GM21423 (cell line): Measurements from ENCODE around the gene SOX18.
"Not testable (repeated sequence)": the region's sequence is repeated elsewhere in the genome, so short reads cannot be mapped to it uniquely, and the experiment has no call there.

Experiments used
- ATAC-seq: cut with Tn5 transposase; IDR thresholded peaks from one replicate; pipeline ENCODE4 v1.9.1; 2021; ENCODE audit warnings: mild to moderate bottlenecking, moderate library complexity; ENCODE audit not compliant: unreplicated experiment

Gene SOX18

GRCh38 chr20:64025101-64025825 is 24.2 kb downstream of the SOX18 start:
- no peak for ATAC-seq

GRCh38 chr20:64024141-64024990 is 25.1 kb downstream of the SOX18 start:
- ATAC-seq: no peak

- ATAC-seq: no peak
Measured at GRCh38 chr20:64023361-64024140, 25.9 kb downstream of the SOX18 start.

GRCh38 chr20:64022671-64023360 is 26.6 kb downstream of the SOX18 start:
- no peak for ATAC-seq

GRCh38 chr20:64021124-64021975 is 28.1 kb downstream of the SOX18 start:
- no peak for ATAC-seq

- ATAC-seq: no peak
Measured at GRCh38 chr20:64015635-64016034, 33.8 kb downstream of the SOX18 start.

- not testable (repeated sequence) for ATAC-seq
Measured at GRCh38 chr20:64012385-64013154, 36.9 kb downstream of the SOX18 start.

- ATAC-seq: no peak
Measured at GRCh38 chr20:64011366-64011779, 38.1 kb downstream of the SOX18 start.

GRCh38 chr20:64010711-64011237 is 38.7 kb downstream of the SOX18 start:
- ATAC-seq: peak; percentile 42

- no peak for ATAC-seq
Measured at GRCh38 chr20:64009811-64010387, 39.5 kb downstream of the SOX18 start.

- no peak for ATAC-seq
Measured at GRCh38 chr20:64006902-64007301, 42.5 kb downstream of the SOX18 start.

GRCh38 chr20:64006490-64006889 is 42.9 kb downstream of the SOX18 start:
- no peak for ATAC-seq

GRCh38 chr20:64005394-64005793 is 44.0 kb downstream of the SOX18 start:
- no peak for ATAC-seq

- ATAC-seq: no peak
Measured at GRCh38 chr20:64003960-64004725, 45.3 kb downstream of the SOX18 start.

- ATAC-seq: no peak
Measured at GRCh38 chr20:64001607-64002011, 47.8 kb downstream of the SOX18 start.

GRCh38 chr20:64000906-64001305 is 48.5 kb downstream of the SOX18 start:
- ATAC-seq: no peak
